ENCODE data around the gene KIF2C.
"Not testable (repeated sequence)": the region's sequence is repeated elsewhere in the genome, so short reads cannot be mapped to it uniquely, and the experiment has no call there.

The KIF2C gene

DNA sequence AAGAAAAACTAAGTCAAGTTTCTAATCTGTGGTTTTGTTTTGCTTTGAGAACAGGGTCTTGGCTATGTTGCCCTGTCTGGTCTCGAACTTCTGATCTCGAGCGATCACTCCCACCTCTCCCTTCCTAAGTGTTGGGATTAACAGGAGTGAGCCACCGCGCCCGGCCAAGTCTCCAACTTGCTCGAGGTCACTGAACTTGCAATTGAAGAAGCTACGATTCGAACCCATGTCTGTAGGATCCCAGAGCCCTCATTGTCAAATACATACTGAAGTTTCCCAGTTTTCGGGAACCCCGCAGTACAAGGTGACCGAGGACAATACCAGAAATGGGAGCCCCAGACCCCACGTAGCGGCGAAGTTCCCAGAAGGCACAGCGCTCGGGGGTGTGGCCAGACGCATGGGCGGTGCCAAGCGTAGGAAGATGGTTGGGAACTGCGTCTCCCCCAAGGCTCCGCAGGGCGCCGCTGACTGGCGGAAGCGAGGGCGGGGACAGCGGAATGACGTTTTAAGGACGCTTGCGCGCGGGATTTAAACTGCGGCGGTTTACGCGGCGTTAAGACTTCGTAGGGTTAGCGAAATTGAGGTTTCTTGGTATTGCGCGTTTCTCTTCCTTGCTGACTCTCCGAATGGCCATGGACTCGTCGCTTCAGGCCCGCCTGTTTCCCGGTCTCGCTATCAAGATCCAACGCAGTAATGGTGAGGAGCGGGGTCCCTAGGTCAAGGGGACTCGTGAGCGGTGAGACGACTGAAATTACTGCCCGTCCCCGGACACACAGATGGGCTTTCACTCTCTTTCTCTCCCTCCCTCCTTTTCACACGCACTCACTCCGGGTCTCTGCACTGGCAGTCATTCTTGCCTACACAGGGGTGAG is at the start of gene KIF2C:
Gene KIF2C, plus strand, starts transcription at position 531 of the 872 bp plus-strand sequence. Its CDS starts 96 bp downstream, at position 627.
- peak; percentile 91 for DNase-seq (ENCODE audit: low read depth)

DNA sequence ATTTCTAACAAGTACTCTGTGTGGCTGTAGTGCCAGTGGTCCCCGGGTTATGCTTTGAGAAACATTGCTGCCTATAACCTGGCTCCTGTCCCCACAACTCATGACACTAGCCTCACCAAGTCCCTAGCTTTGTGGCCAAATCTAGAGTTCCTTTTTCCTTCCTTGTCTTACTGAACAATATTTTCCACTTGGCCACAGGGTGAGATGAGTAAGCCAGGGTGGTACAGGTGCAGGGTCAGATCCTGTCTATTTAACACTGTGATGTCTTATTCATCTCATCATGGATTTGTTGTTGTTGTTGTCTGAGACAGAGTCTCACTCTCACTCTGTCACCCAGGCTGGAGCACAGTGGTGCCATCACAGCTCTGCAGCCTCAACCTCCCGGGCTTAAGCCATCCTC is 46.5 kb upstream of the KIF2C start:
- DNase-seq (ENCODE audit: low read depth) = no peak

DNA sequence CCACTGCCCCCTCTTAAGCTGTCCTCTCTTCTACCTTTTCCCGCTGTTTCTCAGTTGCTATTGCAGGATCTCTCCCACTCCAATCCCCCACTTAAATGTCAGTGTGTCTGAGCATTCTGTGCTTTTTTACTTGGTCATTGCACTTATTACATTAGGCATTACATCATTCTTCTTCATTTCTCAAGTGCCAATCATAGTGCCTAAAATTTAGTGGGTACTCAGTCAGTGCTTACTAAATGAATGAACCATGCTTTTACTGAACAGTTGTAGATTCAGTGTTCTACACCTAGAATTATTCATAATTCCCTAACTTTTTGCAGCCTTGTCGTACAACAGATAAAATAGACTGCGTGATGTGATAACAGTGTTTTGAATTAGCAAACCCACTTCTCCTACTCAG is 45.7 kb upstream of the KIF2C start:
- no peak for DNase-seq (ENCODE audit: low read depth)

DNA sequence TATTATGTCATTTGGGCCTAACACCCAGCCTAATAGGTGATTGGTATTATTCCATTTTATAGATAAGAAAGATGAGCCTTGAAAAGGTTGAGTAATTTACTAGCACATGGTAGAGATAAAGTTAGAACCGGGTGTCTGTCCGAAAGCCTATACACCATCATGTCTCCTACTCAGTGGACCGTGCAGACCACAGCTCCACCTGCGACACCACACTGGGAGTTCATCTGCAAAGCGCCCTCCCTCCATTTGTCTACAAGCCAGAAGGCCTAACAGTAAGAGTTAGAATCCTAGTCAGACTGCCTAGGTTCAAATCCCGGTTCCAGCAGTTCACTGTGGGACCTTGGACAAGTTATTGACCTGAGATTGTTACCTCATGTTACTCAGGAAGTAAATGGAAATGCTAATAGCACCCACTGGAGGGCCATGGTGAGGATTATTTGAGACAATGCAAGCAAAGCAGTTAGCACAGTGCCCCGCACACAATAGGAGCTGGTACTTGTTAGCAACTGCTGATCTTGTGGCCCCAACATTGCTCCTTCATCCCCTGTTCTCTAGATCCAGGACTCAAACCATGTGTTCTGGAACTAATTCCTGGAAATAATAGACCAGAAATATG is 44.7 kb upstream of the KIF2C start:
- no peak for DNase-seq (ENCODE audit: low read depth)

DNA sequence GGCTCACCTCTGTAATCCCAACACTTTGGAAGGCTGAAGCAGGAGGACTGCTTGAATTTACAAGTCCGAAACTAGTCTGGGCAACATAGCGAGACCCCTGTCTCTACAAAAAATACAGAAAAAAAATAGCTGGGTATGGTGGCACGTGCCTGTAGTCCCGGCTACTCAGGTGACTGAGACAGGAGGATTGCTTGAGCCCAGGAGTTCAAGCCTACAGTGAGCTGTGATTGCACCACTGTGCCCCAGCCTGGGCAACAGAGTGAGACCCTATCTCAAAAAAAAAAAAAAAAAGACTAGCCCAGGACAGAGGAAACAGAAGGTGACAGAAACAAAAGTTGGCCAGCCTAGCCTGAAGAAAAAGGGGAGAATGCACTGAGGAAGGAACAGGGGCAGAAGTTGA is 44.0 kb upstream of the KIF2C start:
- DNase-seq (ENCODE audit: low read depth) = no peak

DNA sequence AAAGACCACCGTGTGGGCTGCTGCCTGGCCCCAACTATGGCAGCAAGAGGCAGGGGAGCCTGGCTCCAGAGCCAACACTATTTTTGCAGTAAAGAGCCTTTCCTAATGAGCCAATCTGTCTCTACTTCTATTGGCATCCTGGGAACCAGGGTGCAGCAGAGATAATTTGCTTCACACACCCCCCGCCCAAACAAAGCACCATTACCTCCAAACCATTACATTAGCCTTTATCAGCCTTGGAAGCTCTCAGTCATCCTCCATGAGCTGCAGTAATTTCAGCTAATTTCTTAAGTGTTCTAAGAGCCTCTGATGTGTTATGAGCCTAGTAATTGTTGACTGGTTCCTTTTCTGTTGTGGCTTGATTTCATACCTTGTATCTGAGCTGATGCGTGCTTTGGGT is 43.5 kb upstream of the KIF2C start:
- DNase-seq (ENCODE audit: low read depth) = no peak

DNA sequence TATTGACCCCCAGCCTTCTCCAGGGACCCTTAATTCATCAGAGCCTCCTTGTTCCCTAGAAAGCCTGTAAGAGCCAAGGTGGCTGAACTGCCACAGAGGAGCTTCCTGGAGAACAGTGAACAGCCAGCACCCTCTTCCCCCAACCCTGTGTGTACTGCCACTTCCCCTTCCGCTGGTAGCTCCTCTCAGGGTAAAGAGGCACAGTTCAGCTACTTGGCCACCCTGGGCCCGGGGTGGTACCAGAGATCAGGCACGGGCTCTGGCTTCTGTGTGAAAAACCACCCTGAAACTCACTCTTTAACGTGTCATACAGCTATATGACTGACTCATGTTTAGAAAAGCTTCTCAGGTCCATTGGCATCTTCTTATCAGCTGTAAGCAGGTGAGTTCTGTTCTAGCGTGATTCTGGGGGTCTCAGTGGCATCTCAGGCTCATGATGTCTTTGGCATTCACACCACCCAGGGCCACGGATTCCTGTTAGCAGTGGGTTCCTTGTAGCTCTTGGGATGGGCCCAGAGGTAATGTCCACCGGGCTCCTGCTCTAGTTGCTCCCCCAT is 42.8 kb upstream of the KIF2C start:
- no peak for DNase-seq (ENCODE audit: low read depth)

DNA sequence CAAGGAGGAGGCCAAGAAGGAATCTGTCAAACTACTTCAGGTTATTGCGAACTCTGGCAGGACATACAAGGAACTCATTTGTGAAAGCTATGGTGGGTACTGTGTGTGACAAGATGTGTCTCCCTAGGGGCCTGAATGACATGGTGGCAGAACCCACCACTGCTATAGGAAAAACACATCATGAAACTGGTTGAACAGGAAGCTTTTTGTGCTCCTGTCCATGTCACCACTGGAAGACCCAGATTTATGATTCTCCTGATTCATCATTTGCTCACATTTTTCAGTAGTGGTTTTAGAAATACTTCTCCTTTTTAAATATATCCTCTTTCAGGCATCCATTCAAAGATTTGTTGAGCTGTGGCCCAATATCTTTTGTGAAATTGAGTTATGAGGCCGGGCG is 41.5 kb upstream of the KIF2C start:
- DNase-seq (ENCODE audit: low read depth) = no peak

DNA sequence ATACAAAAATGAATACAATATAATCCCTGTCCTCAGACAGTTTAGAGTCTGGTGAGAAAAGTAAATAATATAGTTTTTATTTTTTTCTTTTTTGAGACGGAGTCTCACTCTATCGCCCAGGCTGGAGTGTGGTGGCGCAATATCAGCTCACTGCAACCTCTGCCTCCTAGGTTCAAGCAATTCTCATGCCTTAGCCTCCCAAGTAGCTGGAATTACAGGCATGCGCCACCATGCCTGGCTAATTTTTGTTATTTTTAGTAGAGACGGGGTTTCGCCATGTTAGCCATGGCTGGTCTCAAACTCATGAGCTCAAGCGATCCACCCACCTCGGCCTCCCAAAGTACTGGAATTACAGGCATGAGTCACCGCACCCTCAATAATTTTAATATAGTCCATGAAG is 40.3 kb upstream of the KIF2C start:
- not testable (repeated sequence) for DNase-seq (ENCODE audit: low read depth)

DNA sequence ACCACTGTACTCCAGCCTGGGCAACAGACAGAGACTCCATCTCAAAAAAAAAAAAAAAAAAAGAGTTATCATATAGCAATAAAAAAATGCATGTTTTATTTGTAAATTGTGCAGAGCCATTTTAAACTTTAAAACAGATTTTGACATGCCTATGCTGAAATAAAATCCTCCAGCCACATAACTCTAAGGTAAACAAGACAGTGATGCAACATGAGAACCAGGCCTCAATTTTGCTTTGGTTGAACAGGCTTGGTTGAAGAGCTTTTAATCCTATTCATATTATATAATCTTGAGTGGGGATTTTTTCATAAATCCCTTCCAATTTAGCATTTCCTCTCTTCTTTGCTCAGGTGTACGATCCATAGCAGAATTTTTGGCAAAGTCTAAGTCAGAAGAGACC is 39.1 kb upstream of the KIF2C start:
- DNase-seq (ENCODE audit: low read depth) = no peak

DNA sequence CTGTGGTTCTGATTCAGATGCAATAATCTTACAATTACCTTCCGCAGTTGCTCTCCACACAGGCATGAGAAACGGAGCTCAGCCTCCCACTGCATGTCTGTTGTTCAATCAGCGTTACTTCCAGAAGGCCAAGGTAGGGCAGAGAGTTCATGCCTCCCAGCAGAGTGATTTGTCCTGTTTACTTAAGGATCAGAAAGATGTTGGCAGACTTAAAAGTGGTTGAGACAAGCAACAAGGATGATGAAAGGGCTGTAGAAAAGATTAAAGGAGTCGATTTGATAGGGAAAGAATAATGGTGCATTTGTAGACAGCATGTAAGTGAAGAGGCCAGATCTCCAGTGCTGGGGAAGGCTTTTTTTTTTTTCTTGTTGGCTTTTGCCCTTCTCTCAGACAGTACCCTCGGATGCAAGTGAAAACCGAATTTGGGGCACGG is 38.5 kb upstream of the KIF2C start:
- no peak for DNase-seq (ENCODE audit: low read depth)

DNA sequence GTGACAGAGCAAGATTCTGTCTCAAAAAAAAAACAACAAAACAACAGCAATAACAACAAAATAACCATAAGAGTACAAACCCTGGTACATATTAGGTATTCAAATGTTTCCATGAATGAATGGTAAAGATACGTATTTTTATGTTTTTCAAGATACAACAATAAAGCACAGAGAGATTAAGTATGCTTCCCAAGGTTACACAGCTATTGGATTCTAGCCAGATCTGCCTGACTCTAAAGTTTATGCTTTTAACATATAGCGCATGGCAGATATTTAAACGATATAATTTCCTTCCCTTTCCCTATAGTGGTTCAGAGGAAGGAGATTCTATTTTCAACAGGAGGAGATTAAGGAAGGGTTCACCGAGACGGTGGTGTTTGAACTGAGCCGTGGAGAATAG is 34.2 kb upstream of the KIF2C start:
- DNase-seq (ENCODE audit: low read depth) = no peak

DNA sequence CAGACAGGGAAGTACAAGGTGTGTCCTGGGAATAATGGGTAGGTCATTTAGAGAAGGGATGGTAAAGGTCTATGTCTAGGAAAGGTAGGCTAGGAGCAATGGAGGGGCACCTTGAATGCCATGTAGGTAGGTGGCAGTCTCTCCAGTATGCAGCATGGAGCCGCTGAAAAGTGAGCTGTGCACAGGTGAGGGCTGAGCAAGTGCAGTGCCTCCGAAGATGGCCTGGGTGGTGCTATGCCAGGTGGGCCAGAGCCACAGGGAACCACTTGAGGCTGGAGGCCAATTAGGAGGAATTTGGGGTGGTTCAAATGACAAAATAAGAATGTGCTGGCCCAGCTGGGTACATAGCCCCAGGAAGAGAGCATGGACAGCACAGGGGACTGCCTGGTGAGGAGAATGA is 33.7 kb upstream of the KIF2C start:
- DNase-seq (ENCODE audit: low read depth) = no peak

DNA sequence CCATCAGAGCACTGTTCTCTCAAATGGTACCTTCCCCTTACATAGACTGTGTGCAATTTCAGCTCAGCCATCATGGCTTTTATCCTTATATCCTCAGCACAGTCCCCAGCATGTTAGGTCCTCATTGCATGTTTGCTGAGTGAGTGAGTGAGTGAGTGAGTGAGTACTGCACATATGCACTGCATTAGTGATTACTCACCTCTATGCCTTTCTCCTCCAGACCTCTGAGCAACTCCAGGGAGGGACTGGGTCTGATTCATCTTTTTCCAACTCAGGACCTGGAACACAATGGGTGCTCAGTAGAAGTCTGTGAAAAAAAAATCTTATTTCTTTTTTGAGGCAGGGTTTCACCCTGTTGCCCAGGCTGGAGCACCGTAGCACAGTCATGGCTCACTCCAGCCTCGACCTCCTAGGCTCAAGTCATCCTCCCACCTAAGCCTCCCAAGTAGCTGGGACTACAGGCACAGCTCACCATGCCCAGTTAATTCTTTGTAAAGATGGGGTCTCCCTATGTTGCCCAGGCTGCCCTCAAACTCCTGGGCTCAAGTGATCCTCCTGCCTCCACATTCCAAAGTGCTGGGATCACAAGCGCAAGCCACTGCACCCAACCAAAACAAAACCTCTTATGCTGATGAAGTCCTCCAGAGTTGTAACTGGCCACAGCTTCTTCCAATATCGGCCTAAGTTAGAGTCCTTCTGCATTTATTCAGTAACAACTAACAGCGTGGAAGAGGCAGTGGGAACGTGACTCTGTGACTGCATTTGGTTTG is 32.3 kb upstream of the KIF2C start:
- peak; percentile 90 for DNase-seq (ENCODE audit: low read depth)

DNA sequence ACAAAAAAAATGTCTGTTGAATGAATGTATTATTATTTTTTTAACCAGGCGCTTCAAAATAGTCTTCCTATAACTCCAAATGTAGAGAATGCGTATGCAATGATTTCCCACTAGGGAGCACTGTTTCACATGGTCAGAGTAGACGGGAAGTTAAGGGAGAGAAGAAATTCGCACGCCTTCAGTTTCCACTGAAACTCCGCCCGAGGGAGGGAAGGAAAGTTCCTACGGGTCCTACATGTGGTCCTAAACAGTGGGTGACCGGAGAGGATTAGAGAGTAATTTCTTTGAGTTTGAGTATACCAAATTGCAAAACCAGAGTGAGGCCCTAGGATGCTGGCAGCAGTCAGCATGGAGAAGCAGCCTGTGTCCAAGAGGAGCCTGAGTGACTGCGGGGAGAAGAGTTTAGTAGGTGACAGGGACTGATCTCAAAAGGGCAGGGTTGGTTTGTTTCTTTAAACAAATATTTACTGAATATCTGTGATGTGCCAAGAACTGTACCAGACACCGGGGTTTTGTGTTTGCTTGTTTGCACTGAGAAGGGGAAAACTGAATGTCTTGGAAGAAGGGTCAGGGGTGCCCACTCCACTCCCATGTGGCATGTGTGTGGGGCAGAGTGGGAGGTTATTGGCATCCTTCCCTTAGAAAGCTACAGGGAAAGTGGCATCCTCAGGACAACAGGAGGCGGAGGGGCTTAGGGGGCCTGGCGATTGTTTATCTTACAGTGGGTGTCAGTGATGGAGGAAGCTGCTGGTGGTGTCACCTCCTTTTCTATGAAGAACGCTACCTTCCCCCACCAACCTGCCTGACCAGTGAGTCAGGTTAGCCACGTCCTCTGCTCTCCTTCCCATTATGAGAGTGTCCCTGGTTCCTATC is 31.4 kb upstream of the KIF2C start:
- no peak for DNase-seq (ENCODE audit: low read depth)

DNA sequence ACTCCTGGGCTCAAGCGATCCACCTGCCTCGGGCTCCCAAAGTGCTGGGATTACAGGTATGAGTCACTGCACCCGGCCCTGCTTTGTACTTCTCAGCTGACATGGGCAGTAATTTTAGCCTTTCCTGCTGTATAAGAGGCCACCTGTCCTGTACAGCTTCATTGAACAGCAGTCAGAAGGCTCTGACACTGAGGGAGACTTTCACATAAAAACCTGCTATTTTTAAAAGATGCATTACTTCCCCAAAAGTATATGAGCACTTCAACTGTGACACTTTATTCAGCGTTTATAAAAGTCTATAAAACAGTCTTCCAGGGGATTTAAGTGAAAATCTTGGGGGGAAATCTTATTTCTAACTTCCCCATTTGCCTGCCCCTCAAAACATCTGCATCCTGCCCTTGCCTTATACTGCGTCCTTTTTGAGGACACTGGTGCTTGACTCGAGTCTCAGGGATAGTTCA is 26.3 kb upstream of the KIF2C start:
- no peak for DNase-seq (ENCODE audit: low read depth)

DNA sequence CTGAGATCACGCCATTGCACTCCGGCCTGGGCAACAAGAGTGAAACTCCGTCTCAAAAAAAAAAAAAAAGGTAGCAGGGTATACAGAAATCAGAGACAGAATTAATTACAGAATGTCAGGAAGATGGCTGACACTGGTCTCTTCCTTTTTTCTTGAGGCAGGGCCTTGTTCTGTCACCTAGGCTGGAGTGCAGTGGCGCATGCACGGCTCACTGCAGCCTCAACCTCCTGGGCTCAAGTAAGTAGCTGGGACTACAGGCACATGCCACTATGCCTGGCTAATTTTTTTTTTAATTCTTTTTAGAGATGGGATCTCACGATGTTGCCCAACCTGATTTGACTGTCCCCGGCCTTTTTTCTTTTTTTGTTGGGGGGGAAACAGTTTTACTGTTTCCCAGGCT is 25.1 kb upstream of the KIF2C start:
- no peak for DNase-seq (ENCODE audit: low read depth)

DNA sequence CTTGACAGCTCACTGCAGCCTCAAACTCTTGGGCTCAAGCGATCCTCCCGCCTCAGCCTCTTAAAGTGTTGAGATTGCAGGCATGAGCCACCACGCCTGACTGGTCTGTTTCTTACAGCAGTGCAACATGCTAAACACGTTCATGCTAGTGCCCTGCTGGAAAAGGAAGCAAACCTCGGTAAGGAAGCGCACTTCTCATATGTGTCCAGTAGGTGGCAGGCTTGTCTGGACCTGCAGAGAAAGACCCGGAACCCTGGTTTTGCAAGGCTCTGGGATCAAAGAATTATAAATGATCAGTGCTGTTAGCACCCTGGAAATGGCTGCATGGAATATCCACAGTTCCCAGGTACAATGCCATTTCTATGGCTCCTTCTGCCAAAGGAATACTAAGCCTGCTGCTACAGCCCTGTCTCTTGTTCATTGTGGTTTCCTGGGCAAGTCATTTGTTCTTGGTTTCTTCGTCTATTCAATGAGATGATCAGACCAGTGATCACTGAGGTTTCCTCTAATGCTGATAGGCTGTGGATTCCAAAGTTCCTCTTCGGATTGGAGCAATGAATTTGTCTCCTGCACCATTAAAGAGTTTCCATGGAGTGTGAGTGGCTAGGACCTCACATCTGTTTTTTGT is 24.6 kb upstream of the KIF2C start:
- DNase-seq (ENCODE audit: low read depth) = no peak

DNA sequence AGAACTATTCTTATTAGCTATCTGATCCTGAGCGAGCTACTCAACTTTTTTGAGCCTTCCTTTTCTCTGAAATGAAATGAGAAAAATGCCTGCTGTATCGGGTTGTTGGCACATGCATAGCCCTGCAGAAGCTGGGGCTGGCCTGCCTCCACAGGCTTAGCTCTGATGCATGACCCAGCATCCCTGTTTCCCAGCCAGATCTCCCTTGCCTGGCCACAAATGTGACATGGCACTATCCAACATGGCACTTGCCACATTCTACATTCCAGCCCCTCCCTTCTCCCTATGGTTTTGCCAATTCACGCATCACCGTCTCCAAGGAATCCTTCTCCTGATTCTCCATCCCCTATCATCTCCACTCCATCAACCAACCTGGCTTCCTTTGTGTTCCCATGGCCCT is 22.5 kb upstream of the KIF2C start:
- DNase-seq (ENCODE audit: low read depth) = no peak

DNA sequence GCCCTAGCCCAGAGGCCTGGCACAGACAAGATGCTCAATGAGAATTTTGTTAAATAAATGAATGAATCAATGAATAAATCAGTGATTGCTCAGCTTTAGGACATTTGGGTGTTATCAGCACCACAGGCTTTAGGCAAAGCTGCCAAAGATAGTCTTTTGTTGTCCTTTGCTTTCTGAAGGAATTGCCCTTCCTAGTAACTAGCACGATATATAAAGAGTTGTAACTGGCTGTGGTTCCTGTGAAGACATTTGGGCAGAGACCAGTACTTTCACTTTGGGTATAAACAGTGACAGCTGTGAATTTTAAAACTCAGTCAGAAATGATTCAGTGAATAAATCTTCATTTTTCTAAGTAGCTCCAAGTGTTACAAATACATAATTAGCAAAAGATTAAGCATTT is 22.0 kb upstream of the KIF2C start:
- DNase-seq (ENCODE audit: low read depth) = no peak

DNA sequence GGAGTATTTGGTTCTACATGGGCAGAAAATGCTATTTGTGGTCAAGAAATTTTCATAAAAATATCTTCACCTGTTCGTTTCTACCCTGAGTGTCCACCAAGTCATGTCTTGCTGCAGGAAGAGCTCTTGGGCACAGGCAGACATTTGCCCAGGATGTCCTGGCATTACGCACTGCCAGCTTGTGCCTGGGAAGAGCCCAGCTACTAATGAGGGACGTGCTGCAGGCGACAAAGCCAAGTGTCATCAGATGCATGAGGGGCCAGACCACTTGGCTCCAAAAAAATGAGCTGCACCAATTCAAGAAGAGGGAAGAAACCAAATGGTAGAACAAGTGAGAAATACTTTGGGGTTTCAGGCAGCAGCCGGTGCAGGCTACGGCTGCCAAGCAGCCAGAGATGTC is 21.5 kb upstream of the KIF2C start:
- no peak for DNase-seq (ENCODE audit: low read depth)
